ENCODE results near the gene PCDHGC3. TPM values are rescaled to one million over a fixed set of nuclear protein-coding genes. Genes with fewer than 3 reads are reported as not detected.

The PCDHGC3 gene
- total and polyA plus RNA-seq, 2 experiments from 2014 or later, result 12.9 to 13.8 TPM

- H3K79me2 ChIP-seq (replicated peaks; ENCODE audit: insufficient read depth), result peaks cover 2% of the 10 kb centered on the region
- DNase-seq (ENCODE audit: low spot score) (no peak), ATAC-seq (no peak)
- Mint-ChIP-seq H3K27ac (no peak overlapping the region), H3K27me3 (ENCODE audit: insufficient read depth, low read depth, poor library complexity) (peaks cover 27% of the 10 kb centered on the region), H3K36me3 (ENCODE audit: low read depth) (peaks cover 26% of the 10 kb centered on the region), H3K4me1 (peaks cover 21% of the 10 kb centered on the region), H3K9me3 (peaks cover 26% of the 10 kb centered on the region), H3K4me3 (peak overlapping the region; percentile 92)
- no peak for TF ChIP-seq CTCF (conservative IDR thresholded peaks at IDR 0.05; ENCODE audit: low read depth in 2 of 2)
- no peak for TF ChIP-seq CREB1 (CRISPR knock-in tag; IDR thresholded peaks at IDR 0.05; ENCODE audit: low read depth)
- no peak for TF ChIP-seq JUNB (IDR thresholded peaks at IDR 0.05; ENCODE audit: unreplicated experiment)
- TF ChIP-seq EZH2 (IDR thresholded peaks at IDR 0.05; ENCODE audit: low read depth, unreplicated experiment), result no peak
- no peaks in the 10 kb centered on the region; the same call in 1 of the 2 replicates for H3K4me1 ChIP-seq (ENCODE audit: insufficient read depth)
- peaks cover 19% of the 10 kb centered on the region for H4K20me1 ChIP-seq (replicated peaks; ENCODE audit: insufficient read depth)
- 0 out of 2 replicates have a peak, but pooled peaks cover 4% of the 10 kb centered on the region for H3F3A ChIP-seq (replicated peaks; ENCODE audit: low read depth)
- H3K4me3 ChIP-seq, result peak overlapping the region; percentile 66
- no peak overlapping the region for H2AFZ ChIP-seq
- H3K36me3 ChIP-seq (ENCODE audit: insufficient read depth), result no peaks in the 10 kb centered on the region
- no peak overlapping the region for H3K27ac ChIP-seq (ENCODE audit: low read depth)
- H3K9me2 ChIP-seq (ENCODE audit: insufficient read depth), result no peaks in the 10 kb centered on the region
- H3K27me3 ChIP-seq (ENCODE audit: insufficient read depth), result peaks cover 39% of the 10 kb centered on the region
- H3K4me2 ChIP-seq, result peak overlapping the region; percentile 83
Measured at GRCh38 chr5:141477044-141477575, 1.3 kb downstream of the PCDHGC3 start.

- no peak for DNase-seq (ENCODE audit: low spot score)
- TF ChIP-seq ZNF331 (CRISPR knock-in tag; IDR thresholded peaks at IDR 0.05; ENCODE audit: low read depth) (no peak), STAT1 (IDR thresholded peaks at IDR 0.05; ENCODE audit: unreplicated experiment) (no peak), CREB1 (CRISPR knock-in tag; IDR thresholded peaks at IDR 0.05; ENCODE audit: low read depth) (no peak), ETS1 (IDR thresholded peaks at IDR 0.05) (no peak), ZNF114 (CRISPR knock-in tag; IDR thresholded peaks at IDR 0.05) (no peak)
- H4K20me1 ChIP-seq (replicated peaks; ENCODE audit: insufficient read depth), result peaks cover 19% of the 10 kb centered on the region
Measured at GRCh38 chr5:141477815-141478214, 2.0 kb downstream of the PCDHGC3 start.

More at GRCh38 chr5:141477815-141478214, 2.0 kb downstream of the PCDHGC3 start:
- Histone ChIP-seq H3K9me2 (ENCODE audit: insufficient read depth) (no peaks in the 10 kb centered on the region), H3K79me2 (replicated peaks; ENCODE audit: insufficient read depth) (peaks cover 4% of the 10 kb centered on the region), H3K4me1 (ENCODE audit: insufficient read depth) (peaks cover 5% of the 10 kb centered on the region; the same call in 1 of the 2 replicates), H2AFZ (no peak overlapping the region), H3K36me3 (ENCODE audit: insufficient read depth) (no peaks in the 10 kb centered on the region), H3K4me3 (peak overlapping the region; percentile 44), H3F3A (replicated peaks; ENCODE audit: low read depth) (0 out of 2 replicates have a peak, but pooled peaks cover 4% of the 10 kb centered on the region), H3K27ac (ENCODE audit: low read depth) (no peak overlapping the region), H3K27me3 (ENCODE audit: insufficient read depth) (peaks cover 39% of the 10 kb centered on the region), H3K4me2 (peak overlapping the region; percentile 60)
- peaks cover 25% of the 10 kb centered on the region for H3K4me1 Mint-ChIP-seq
- no peak overlapping the region for H3K27ac Mint-ChIP-seq
- H3K4me3 Mint-ChIP-seq, result peak overlapping the region; percentile 19; the same call in 1 of the 3 replicates
- ATAC-seq, result no peak
- peaks cover 26% of the 10 kb centered on the region for H3K9me3 Mint-ChIP-seq
- H3K27me3 Mint-ChIP-seq (ENCODE audit: insufficient read depth, low read depth, poor library complexity), result peaks cover 29% of the 10 kb centered on the region
- H3K36me3 Mint-ChIP-seq (ENCODE audit: low read depth), result peaks cover 26% of the 10 kb centered on the region
